KOPT-K1 (cell line): ENCODE results near the gene WDR7.

ENCODE experiments used
- H3K27ac ChIP-seq: fragments of 200-600 bp; sonication (generic); 2 replicates; pipeline ENCODE4 v1.5.1; 2016; ENCODE audit warnings: antibody characterized with exemption, mild to moderate bottlenecking, low read depth, low read length; ENCODE audit not compliant: poor library complexity, severe bottlenecking
- H3K36me3 ChIP-seq: fragments of 200-600 bp; sonication (generic); 2 replicates; pipeline ENCODE4 v1.5.1; 2017; ENCODE audit warnings: antibody characterized with exemption, mild to moderate bottlenecking, low read length, moderate library complexity; ENCODE audit not compliant: insufficient read depth
- H3K9me3 ChIP-seq: fragments of 200-600 bp; sonication (generic); 2 replicates; pipeline ENCODE4 v1.5.1; 2017; ENCODE audit warnings: antibody characterized with exemption, low read length, mild to moderate bottlenecking; ENCODE audit not compliant: insufficient read depth, poor library complexity, severe bottlenecking

Gene WDR7

GRCh38 chr18:56723068-56723467 lies 71.9 kb downstream of the WDR7 start:
- Histone ChIP-seq H3K9me3 (peaks cover 7% of the 10 kb centered on the region), H3K36me3 (peaks cover 3% of the 10 kb centered on the region; the same call in 1 of the 2 replicates), H3K27ac (no peak overlapping the region)

- H3K9me3 ChIP-seq: peaks cover 7% of the 10 kb centered on the region
- H3K36me3 ChIP-seq: peaks cover 8% of the 10 kb centered on the region
- H3K27ac ChIP-seq: no peak overlapping the region
These were observed 72.5 kb downstream of the WDR7 start for GRCh38 chr18:56723706-56724105.

GRCh38 chr18:56726906-56727305 lies 75.7 kb downstream of the WDR7 start:
- Histone ChIP-seq H3K9me3 (peaks cover 7% of the 10 kb centered on the region), H3K27ac (no peak overlapping the region)

GRCh38 chr18:56727399-56727798 lies 76.2 kb downstream of the WDR7 start:
- Histone ChIP-seq H3K27ac (no peak overlapping the region), H3K9me3 (peaks cover 7% of the 10 kb centered on the region), H3K36me3 (peaks cover 11% of the 10 kb centered on the region)

More at GRCh38 chr18:56726906-56727305, 75.7 kb downstream of the WDR7 start:
- H3K36me3 ChIP-seq: peaks cover 11% of the 10 kb centered on the region

- Histone ChIP-seq H3K27ac (no peak overlapping the region), H3K36me3 (peaks cover 11% of the 10 kb centered on the region), H3K9me3 (peaks cover 7% of the 10 kb centered on the region)
These were observed 77.6 kb downstream of the WDR7 start for GRCh38 chr18:56728741-56729140.

- no peaks in the 10 kb centered on the region for H3K36me3 ChIP-seq
- H3K9me3 ChIP-seq: no peaks in the 10 kb centered on the region
- no peak overlapping the region for H3K27ac ChIP-seq
These were observed 87.0 kb downstream of the WDR7 start for GRCh38 chr18:56738184-56738583.

GRCh38 chr18:56739731-56740130 lies 88.6 kb downstream of the WDR7 start:
- Histone ChIP-seq H3K9me3 (no peaks in the 10 kb centered on the region), H3K36me3 (no peaks in the 10 kb centered on the region), H3K27ac (no peak overlapping the region)

- Histone ChIP-seq H3K27ac (no peak overlapping the region), H3K36me3 (no peaks in the 10 kb centered on the region), H3K9me3 (no peaks in the 10 kb centered on the region)
These were observed 89.5 kb downstream of the WDR7 start for GRCh38 chr18:56740645-56741044.

- Histone ChIP-seq H3K36me3 (no peaks in the 10 kb centered on the region), H3K27ac (no peak overlapping the region), H3K9me3 (no peaks in the 10 kb centered on the region)
These were observed 90.5 kb downstream of the WDR7 start for GRCh38 chr18:56741685-56742084.

- no peak overlapping the region for H3K27ac ChIP-seq
- H3K36me3 ChIP-seq: no peaks in the 10 kb centered on the region
- no peaks in the 10 kb centered on the region for H3K9me3 ChIP-seq
These were observed 92.0 kb downstream of the WDR7 start for GRCh38 chr18:56743115-56743514.

GRCh38 chr18:56747032-56747658 lies 96.0 kb downstream of the WDR7 start:
- H3K9me3 ChIP-seq: no peaks in the 10 kb centered on the region
- no peak overlapping the region for H3K27ac ChIP-seq
- H3K36me3 ChIP-seq: no peaks in the 10 kb centered on the region

- no peaks in the 10 kb centered on the region for H3K9me3 ChIP-seq
These were observed 96.7 kb downstream of the WDR7 start for GRCh38 chr18:56747857-56748256.

GRCh38 chr18:56748698-56749268 lies 97.6 kb downstream of the WDR7 start:
- no peaks in the 10 kb centered on the region for H3K36me3 ChIP-seq
- H3K27ac ChIP-seq: no peak overlapping the region
- H3K9me3 ChIP-seq: no peaks in the 10 kb centered on the region

More at GRCh38 chr18:56747857-56748256, 96.7 kb downstream of the WDR7 start:
- no peak overlapping the region for H3K27ac ChIP-seq
- H3K36me3 ChIP-seq: no peaks in the 10 kb centered on the region

- peaks cover 10% of the 10 kb centered on the region for H3K36me3 ChIP-seq
- no peak overlapping the region for H3K27ac ChIP-seq
- H3K9me3 ChIP-seq: no peaks in the 10 kb centered on the region
These were observed 105.8 kb downstream of the WDR7 start for GRCh38 chr18:56756966-56757365.

- H3K27ac ChIP-seq: no peak overlapping the region
- H3K9me3 ChIP-seq: no peaks in the 10 kb centered on the region
- H3K36me3 ChIP-seq: peaks cover 8% of the 10 kb centered on the region
These were observed 118.9 kb downstream of the WDR7 start for GRCh38 chr18:56770097-56770496.

GRCh38 chr18:56770873-56771272 lies 119.7 kb downstream of the WDR7 start:
- peaks cover 8% of the 10 kb centered on the region for H3K36me3 ChIP-seq
- no peaks in the 10 kb centered on the region for H3K9me3 ChIP-seq
- H3K27ac ChIP-seq: no peak overlapping the region
